SJSA1 (cell line): ENCODE data around the gene SARM1. TPM values are rescaled to one million over a fixed set of nuclear protein-coding genes. Genes with fewer than 3 reads are reported as not detected.

Experiments used
- DNase-seq, 2 experiments: peaks; one replicate each; pipeline ENCODE4 v3.0.0-alpha.2; 2015 to 2020; ENCODE audit warnings: low spot score in 2 of 2, low read depth in 1 of 2
- H3K27ac ChIP-seq: fragments of 250-450 bp; sonication (Bioruptor Pico); 2 replicates; pipeline ENCODE4 v1.5.1; 2020; ENCODE audit warnings: mild to moderate bottlenecking, moderate library complexity
- H3K27me3 ChIP-seq: fragments of 250-450 bp; sonication (Bioruptor Pico); replicated peaks from 2 replicates; pipeline ENCODE4 v1.5.1; 2020; ENCODE audit warnings: mild to moderate bottlenecking, moderate library complexity
- H3K36me3 ChIP-seq: fragments of 250-450 bp; sonication (Bioruptor Pico); 2 replicates; pipeline ENCODE4 v1.5.1; 2020; ENCODE audit warnings: mild to moderate bottlenecking
- H3K4me1 ChIP-seq: fragments of 250-450 bp; sonication (Bioruptor Pico); replicated peaks from 2 replicates; pipeline ENCODE4 v1.6.1; 2021; ENCODE audit warnings: mild to moderate bottlenecking
- H3K4me3 ChIP-seq: fragments of 250-450 bp; sonication (Bioruptor Pico); 2 replicates; pipeline ENCODE4 v1.5.1; 2020; ENCODE audit warnings: mild to moderate bottlenecking
- H3K9me3 ChIP-seq: fragments of 250-450 bp; sonication (Bioruptor Pico); replicated peaks from 2 replicates; pipeline ENCODE4 v1.5.1; 2020; ENCODE audit warnings: mild to moderate bottlenecking
- total RNA-seq: library from RNA; depleted of rRNA; stranded (reverse); fragments of >200 nt; shearing (Covaris generic); gene quantifications from 2 replicates; pipeline ENCODE4 v1.2.3, GENCODE V29; 2014; rRNA removed

SARM1 gene
- total RNA-seq, result 10.8 and 18.0 TPM in 2 replicates

DNA sequence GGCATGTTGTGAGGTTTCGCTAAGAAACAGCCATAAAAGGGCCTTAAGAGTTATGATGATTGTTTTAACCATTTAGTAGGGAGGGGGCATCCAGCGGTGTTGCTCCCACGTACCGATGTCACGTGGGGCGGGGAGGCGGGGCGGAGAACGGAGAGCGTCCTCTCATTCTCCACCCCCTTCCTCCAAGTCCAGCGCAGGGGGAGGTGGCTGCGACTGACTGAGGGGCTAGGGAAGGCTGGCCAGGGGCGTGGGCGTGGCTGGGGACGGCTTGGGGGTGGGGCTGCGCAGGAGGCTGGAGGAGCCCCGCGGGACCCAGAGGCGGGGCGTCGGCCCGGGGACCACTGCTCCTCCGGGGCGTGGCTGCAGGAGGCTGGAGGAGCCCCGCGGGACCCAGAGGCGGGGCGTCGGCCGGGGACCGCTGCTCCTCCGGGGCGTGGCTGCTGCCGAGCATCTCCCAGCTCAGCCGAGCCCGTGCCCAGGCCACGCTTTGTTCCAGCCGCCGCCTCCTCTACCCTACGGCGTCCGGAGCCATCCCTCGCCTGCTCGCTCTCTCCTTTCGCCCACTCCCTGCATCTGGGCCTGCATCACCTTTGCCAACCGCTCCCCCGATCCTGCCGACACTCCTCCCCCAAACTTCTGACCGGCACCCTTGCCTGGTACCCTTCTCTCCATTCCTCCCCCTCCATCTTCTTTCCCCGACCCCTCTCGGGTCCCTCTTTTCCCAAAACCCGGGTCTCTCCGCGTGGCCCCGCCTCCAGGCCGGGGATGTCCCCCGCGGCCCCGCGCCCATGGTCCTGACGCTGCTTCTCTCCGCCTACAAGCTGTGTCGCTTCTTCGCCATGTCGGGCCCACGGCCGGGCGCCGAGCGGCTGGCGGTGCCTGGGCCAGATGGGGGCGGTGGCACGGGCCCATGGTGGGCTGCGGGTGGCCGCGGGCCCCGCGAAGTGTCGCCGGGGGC lies at the start of gene SARM1:
TSS of gene SARM1 (plus strand) at position 450 of the 958 bp plus-strand sequence. CDS start at position 789, 339 bp downstream.
- no peaks in the 10 kb centered on the region for H3K27me3 ChIP-seq
- H3K27ac ChIP-seq, result 0 out of 2 replicates have a peak within 1 kb of the TSS, but pooled peaks have one; percentile 14
- peaks cover 24% of the 10 kb centered on the region for H3K4me1 ChIP-seq

DNA sequence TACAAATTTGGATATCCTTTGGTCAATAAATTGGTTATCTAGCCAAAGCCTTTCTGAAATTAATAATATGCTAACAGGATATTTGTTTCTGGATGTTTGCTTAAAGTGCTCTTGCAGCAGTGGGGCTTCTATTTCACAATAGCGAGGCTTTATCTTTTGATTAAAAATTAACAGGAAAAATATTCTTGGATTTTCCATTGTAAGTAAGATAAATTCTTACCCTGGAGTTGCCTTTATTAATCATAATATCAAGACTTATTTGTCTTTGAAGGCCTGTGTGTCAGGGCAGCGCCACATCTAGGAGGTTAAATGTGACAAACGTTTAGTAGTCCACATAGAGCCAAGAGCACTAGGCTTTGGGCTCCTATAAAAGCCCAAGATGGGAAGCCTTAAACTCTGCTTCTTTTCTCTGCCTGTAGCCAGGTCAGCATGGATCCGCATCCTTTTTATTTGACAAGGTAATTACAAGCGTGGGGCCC lies 47.2 kb upstream of the SARM1 start:
- H3K4me3 ChIP-seq, result no peak overlapping the region
- H3K9me3 ChIP-seq, result no peaks in the 10 kb centered on the region
- peaks cover 12% of the 10 kb centered on the region for H3K4me1 ChIP-seq
- H3K27ac ChIP-seq, result no peak overlapping the region
- H3K27me3 ChIP-seq, result no peaks in the 10 kb centered on the region
- H3K36me3 ChIP-seq, result peaks cover 39% of the 10 kb centered on the region
- DNase-seq, result no peak

More for the DNA sequence above, at the start of gene SARM1:
- peak; percentile 85 to 97 for DNase-seq
- Histone ChIP-seq H3K4me3 (peak within 1 kb of the TSS; percentile 67), H3K9me3 (no peaks in the 10 kb centered on the region), H3K36me3 (0 out of 2 replicates have a peak, but pooled peaks cover 6% of the 10 kb centered on the region)

DNA sequence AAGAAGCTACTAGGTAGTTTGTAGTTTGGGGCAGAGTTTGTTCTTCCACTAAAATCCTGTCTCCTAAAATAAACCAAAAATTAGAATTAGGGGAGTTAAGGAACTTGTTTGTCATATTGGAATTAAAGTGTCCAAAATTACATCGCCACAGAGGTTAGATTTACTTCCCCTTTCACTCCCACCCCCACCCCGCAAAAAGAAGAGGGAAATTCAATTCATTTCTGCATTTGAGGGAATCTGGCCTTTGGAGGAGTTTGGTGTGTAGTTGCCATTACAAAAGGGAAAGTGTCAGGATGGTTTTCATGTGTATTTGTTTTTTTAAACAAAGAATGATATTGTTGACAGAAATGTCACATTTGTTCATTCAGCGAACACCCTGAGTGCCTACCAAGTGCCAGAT lies 46.7 kb upstream of the SARM1 start:
- H3K36me3 ChIP-seq, result peaks cover 43% of the 10 kb centered on the region
- no peak overlapping the region for H3K4me3 ChIP-seq
- DNase-seq, result no peak
- no peak overlapping the region for H3K27ac ChIP-seq
- peaks cover 7% of the 10 kb centered on the region for H3K4me1 ChIP-seq
- no peaks in the 10 kb centered on the region for H3K27me3 ChIP-seq
- no peaks in the 10 kb centered on the region for H3K9me3 ChIP-seq

DNA sequence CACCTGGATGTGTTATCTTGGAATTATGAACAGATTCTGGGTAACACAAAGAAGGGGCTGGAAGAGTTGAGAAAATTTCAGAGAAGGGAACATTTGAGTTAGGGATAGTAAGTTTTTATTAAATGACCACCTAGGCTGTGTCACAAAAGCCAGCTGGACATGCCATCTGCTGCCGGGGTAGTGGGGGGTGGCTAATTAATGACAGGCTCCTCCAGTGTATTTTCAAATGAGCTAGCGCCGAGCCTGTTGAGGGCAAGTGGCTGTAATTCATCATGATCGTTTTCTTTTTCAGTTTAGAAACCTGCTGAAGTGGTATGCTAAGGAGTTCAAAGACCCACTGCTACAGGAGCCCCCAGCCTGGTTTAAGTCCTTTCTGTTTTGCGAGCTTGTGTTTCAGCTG lies 46.3 kb upstream of the SARM1 start:
- peak in 1 of 2 experiments; percentile 7 for DNase-seq
- H3K4me1 ChIP-seq, result peaks cover 3% of the 10 kb centered on the region
- peaks cover 44% of the 10 kb centered on the region for H3K36me3 ChIP-seq
- H3K27me3 ChIP-seq, result no peaks in the 10 kb centered on the region
- no peak overlapping the region for H3K4me3 ChIP-seq
- no peak overlapping the region for H3K27ac ChIP-seq
- H3K9me3 ChIP-seq, result no peaks in the 10 kb centered on the region

- Histone ChIP-seq H3K27me3 (no peaks in the 10 kb centered on the region), H3K9me3 (no peaks in the 10 kb centered on the region), H3K27ac (no peak overlapping the region), H3K4me3 (no peak overlapping the region), H3K4me1 (no peaks in the 10 kb centered on the region), H3K36me3 (peaks cover 37% of the 10 kb centered on the region)
- no peak for DNase-seq
These were observed 45.4 kb upstream of the SARM1 start for GRCh38 chr17:28326114-28326513.

- H3K9me3 ChIP-seq, result no peaks in the 10 kb centered on the region
- no peak overlapping the region for H3K27ac ChIP-seq
- H3K4me1 ChIP-seq, result no peaks in the 10 kb centered on the region
- peak in 1 of 2 experiments; percentile 17 for DNase-seq
- H3K27me3 ChIP-seq, result no peaks in the 10 kb centered on the region
- H3K36me3 ChIP-seq, result peaks cover 37% of the 10 kb centered on the region
- no peak overlapping the region for H3K4me3 ChIP-seq
These were observed 44.4 kb upstream of the SARM1 start for GRCh38 chr17:28327031-28327607.

DNA sequence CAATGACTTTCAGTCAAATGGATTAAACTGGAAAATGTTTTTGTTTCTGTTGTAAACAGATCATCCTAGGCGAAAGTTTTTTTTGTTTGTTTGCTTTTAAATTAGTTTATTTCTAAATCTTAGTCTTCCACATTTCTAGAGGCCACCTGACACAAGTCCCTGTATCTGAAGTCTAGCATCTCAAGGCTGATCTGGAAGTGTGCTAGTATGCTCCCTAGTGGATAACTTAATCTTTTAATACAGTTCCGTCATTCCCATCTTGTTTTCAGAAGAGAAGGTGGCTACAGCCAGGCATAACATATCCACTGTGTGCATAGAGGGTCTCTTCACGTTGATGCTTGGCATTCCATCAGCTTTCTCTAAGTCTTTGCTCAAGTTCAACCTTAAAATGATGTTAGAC lies 43.8 kb upstream of the SARM1 start:
- no peaks in the 10 kb centered on the region for H3K27me3 ChIP-seq
- no peak overlapping the region for H3K27ac ChIP-seq
- H3K4me3 ChIP-seq, result no peak overlapping the region
- peaks cover 37% of the 10 kb centered on the region for H3K36me3 ChIP-seq
- no peaks in the 10 kb centered on the region for H3K9me3 ChIP-seq
- no peak for DNase-seq
- no peaks in the 10 kb centered on the region for H3K4me1 ChIP-seq

GRCh38 chr17:28328325-28328724 lies 43.2 kb upstream of the SARM1 start:
- Histone ChIP-seq H3K36me3 (peaks cover 37% of the 10 kb centered on the region), H3K27ac (no peak overlapping the region), H3K4me1 (no peaks in the 10 kb centered on the region), H3K9me3 (no peaks in the 10 kb centered on the region), H3K27me3 (no peaks in the 10 kb centered on the region), H3K4me3 (no peak overlapping the region)
- DNase-seq, result no peak

DNA sequence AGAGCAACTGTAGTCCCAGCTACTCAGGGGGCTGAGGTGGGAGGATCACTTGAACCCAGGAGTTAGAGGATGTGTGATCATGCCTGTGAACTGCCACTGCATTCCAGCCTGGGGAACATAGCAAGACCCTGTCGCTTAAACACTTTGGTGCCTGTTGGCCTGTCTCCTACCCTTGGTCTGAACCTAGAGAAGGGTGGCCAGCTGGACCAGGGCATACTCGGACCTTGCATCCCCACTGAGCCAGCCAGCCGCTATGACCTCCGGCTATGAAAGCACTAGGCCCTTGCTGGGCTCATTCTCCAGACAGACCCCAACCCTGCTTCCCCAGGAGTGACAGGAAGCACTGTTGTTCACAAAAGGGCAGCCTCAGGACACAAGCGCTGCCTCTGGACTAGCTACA lies 40.8 kb upstream of the SARM1 start:
- H3K27ac ChIP-seq, result no peak overlapping the region
- peaks cover 7% of the 10 kb centered on the region for H3K4me1 ChIP-seq
- H3K4me3 ChIP-seq, result no peak overlapping the region
- DNase-seq, result no peak
- no peaks in the 10 kb centered on the region for H3K9me3 ChIP-seq
- no peaks in the 10 kb centered on the region for H3K27me3 ChIP-seq
- H3K36me3 ChIP-seq, result peaks cover 40% of the 10 kb centered on the region

DNA sequence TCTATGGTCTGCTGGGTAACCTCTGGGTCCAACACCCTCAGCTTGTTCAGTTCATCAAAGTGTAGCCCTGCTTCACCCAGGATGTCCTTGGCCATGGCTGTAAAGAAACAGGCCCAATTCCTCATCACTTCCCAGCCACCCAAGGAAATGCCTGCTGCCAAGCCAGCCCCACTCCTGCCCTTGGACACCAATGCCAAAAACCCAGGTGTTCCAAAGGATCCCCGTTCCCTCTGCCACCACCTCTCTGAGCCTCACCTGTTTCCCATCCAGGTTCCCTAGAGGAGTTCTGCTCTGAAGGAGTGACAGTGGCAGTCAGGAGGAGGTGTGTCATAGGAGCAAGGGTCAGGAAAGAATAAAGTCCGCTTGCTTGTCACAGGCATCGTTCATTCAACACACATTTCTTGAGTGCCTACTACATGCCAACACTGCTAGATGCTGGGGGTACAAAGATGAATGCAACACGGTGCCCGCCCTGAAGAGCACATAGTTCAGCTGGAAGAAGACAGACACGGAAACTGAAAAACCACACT lies 39.5 kb upstream of the SARM1 start:
- Histone ChIP-seq H3K4me3 (no peak overlapping the region), H3K27ac (no peak overlapping the region), H3K4me1 (peaks cover 13% of the 10 kb centered on the region), H3K27me3 (no peaks in the 10 kb centered on the region), H3K36me3 (peaks cover 37% of the 10 kb centered on the region), H3K9me3 (no peaks in the 10 kb centered on the region)
- DNase-seq, result no peak

- H3K9me3 ChIP-seq, result no peaks in the 10 kb centered on the region
- no peak overlapping the region for H3K4me3 ChIP-seq
- peaks cover 32% of the 10 kb centered on the region for H3K36me3 ChIP-seq
- no peak for DNase-seq
- no peaks in the 10 kb centered on the region for H3K27me3 ChIP-seq
- no peak overlapping the region for H3K27ac ChIP-seq
- H3K4me1 ChIP-seq, result peaks cover 21% of the 10 kb centered on the region
These were observed 38.3 kb upstream of the SARM1 start for GRCh38 chr17:28333083-28333746.

DNA sequence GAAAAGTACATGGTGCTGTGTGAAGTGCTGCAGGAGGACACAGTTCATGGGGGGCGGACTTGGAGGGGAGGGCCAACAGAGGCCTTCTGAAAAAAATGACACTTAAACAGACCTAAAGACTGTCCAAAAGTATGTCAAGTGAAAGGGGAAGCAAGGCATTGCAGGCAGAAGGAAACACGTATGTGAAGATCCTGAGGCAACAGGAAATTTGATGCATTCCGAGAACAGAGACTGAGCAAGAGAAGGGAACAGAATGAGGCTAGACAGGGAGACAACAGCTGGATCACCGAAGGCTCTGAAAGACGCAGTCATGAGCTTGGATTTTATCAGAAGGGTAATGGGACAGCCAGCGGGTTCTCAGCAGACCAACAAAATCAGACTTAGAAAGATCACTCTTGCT lies 37.3 kb upstream of the SARM1 start:
- no peak overlapping the region for H3K27ac ChIP-seq
- peak overlapping the region; percentile 65 for H3K4me3 ChIP-seq
- no peaks in the 10 kb centered on the region for H3K9me3 ChIP-seq
- H3K4me1 ChIP-seq, result peaks cover 26% of the 10 kb centered on the region
- no peak for DNase-seq
- no peaks in the 10 kb centered on the region for H3K27me3 ChIP-seq
- H3K36me3 ChIP-seq, result peaks cover 23% of the 10 kb centered on the region

DNA sequence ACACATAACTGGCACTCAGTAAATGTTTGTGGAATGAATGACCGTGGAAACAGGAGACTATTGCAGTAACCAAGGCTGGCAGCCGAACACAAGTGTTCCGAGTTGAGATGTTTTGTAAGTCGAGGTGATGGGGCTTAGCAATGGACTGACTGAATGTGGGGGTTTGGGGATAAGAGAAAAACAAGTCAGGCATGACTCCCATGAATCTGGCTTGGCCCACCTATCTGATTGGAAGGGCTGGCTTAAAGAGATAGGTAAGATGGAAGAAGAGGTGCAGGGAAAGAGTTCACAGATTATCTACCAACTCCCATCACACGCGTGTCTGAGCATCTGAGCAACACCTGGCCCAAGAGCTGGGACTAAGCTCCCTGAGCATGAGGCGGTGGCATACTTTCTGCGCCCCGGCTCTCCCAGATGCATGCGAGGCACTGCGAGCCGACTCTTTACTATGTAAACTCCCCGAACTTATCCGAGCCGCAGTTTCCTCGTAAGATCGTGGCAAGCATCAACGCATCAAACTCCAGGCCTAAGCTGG lies 36.8 kb upstream of the SARM1 start:
- Histone ChIP-seq H3K27me3 (no peaks in the 10 kb centered on the region), H3K9me3 (no peaks in the 10 kb centered on the region), H3K4me3 (peak overlapping the region; percentile 65), H3K4me1 (peaks cover 26% of the 10 kb centered on the region), H3K36me3 (peaks cover 19% of the 10 kb centered on the region), H3K27ac (peak overlapping the region; percentile 76)
- no peak for DNase-seq
